K562 (cell line): ENCODE data around the gene RPS27. TPM values are rescaled to one million over a fixed set of nuclear protein-coding genes. Genes with fewer than 3 reads are reported as not detected.

Experiments used
- ARNT ChIP-seq, 2 experiments: fragments of 450-650 bp; IDR thresholded peaks; 2 replicates each; pipeline ENCODE4 v1.6.1; 2016; ENCODE audit warnings: mild to moderate bottlenecking in 1 of 2
- ATF7 ChIP-seq: fragments of 450-650 bp; IDR thresholded peaks from 2 replicates; pipeline ENCODE4 v1.7.1; 2014; ENCODE audit warnings: mild to moderate bottlenecking, moderate library complexity
- CHCHD3 ChIP-seq: fragments of 250-450 bp; sonication (Bioruptor Pico); IDR thresholded peaks from 2 replicates; pipeline ENCODE4 v2.1.2; 2022; ENCODE audit warnings: mild to moderate bottlenecking
- EGR1 ChIP-seq: fragments of 450-650 bp; conservative IDR thresholded peaks from 2 replicates; pipeline ENCODE4 v1.6.1; 2017; ENCODE audit warnings: mild to moderate bottlenecking
- GATAD2A ChIP-seq: fragments of 450-650 bp; IDR thresholded peaks from 2 replicates; pipeline ENCODE4 v1.6.1; 2017
- HDAC2 ChIP-seq: fragments of 450-650 bp; IDR thresholded peaks from 2 replicates; pipeline ENCODE4 v1.6.1; 2016; ENCODE audit warnings: mild to moderate bottlenecking
- HSF4 ChIP-seq: fragments of 250-450 bp; sonication (Bioruptor Pico); IDR thresholded peaks from 2 replicates; pipeline ENCODE4 v2.1.2; 2022; ENCODE audit warnings: mild to moderate bottlenecking, moderate library complexity, borderline replicate concordance
- JUND ChIP-seq, 2 experiments: IDR thresholded peaks; 2 replicates in 1 of 2; 3 replicates in 1 of 2; pipeline ENCODE4 v1.6.1; 2011; ENCODE audit warnings: borderline replicate concordance in 2 of 2, low read depth in 2 of 2, low read length in 2 of 2, improper control_type of control experiment in 1 of 2, missing biosample characterization in 1 of 2, missing genetic modification characterization in 1 of 2, missing genetic modification reagents in 1 of 2
- KHSRP ChIP-seq: fragments of 450-650 bp; IDR thresholded peaks from 2 replicates; pipeline ENCODE4 v1.6.1; 2017
- MIER1 ChIP-seq: fragments of 450-650 bp; IDR thresholded peaks from 2 replicates; pipeline ENCODE4 v1.6.1; 2016; ENCODE audit warnings: antibody characterized with exemption, mild to moderate bottlenecking, low read depth
- RBFOX2 ChIP-seq: fragments of 200-400 bp; formaldehyde crosslinking; IDR thresholded peaks from 2 replicates; pipeline ENCODE4 v1.6.1; 2017; ENCODE audit warnings: low read depth, mild to moderate bottlenecking, low read length, moderate library complexity
- SMAD1 ChIP-seq: fragments of 150-350 bp; IDR thresholded peaks from 2 replicates; pipeline ENCODE4 v1.6.1; 2014; ENCODE audit warnings: low read length, low read depth; ENCODE audit not compliant: partially characterized antibody
- YY1 ChIP-seq, 3 experiments: IDR thresholded peaks; 2 replicates each; pipeline ENCODE4 v1.6.1; 2011; ENCODE audit warnings: low read length in 2 of 3, mild to moderate bottlenecking in 2 of 3, moderate library complexity in 2 of 3, borderline replicate concordance in 1 of 3, control low read depth in 1 of 3, low read depth in 1 of 3; ENCODE audit not compliant: insufficient read depth in 3 of 3, insufficient replicate concordance in 2 of 3, control insufficient read depth in 1 of 3, insufficient read length in 1 of 3; ENCODE audit errors: extremely low read depth in 1 of 3
- ZFPM2 ChIP-seq: fragments of 250-450 bp; sonication (Bioruptor Pico); IDR thresholded peaks from 2 replicates; pipeline ENCODE4 v1.5.1; 2022; ENCODE audit warnings: mild to moderate bottlenecking
- ZNF274 ChIP-seq: IDR thresholded peaks from 2 replicates; pipeline ENCODE4 v1.6.1; 2011; ENCODE audit warnings: low read depth, mild to moderate bottlenecking, low read length, moderate library complexity, borderline replicate concordance
- ZNF395 ChIP-seq: fragments of 200-800 bp; sonication (Bioruptor generic); IDR thresholded peaks from 2 replicates; pipeline ENCODE4 v1.6.1; 2017; ENCODE audit warnings: missing genetic modification characterization, missing compliant biosample characterization
- ZNF398 ChIP-seq: fragments of 250-450 bp; sonication (Bioruptor Pico); IDR thresholded peaks from 2 replicates; pipeline ENCODE4 v1.8.0; 2021; ENCODE audit warnings: moderate library complexity, mild to moderate bottlenecking, inconsistent platforms
- ZNF696 ChIP-seq: fragments of 250-450 bp; sonication (Bioruptor Pico); conservative IDR thresholded peaks from 2 replicates; pipeline ENCODE4 v1.4.0; 2020; ENCODE audit warnings: mild to moderate bottlenecking, moderate library complexity
- ZNF699 ChIP-seq: fragments of 250-450 bp; sonication (Bioruptor Pico); IDR thresholded peaks from 2 replicates; pipeline ENCODE4 v1.8.0; 2021; ENCODE audit warnings: mild to moderate bottlenecking, moderate library complexity; ENCODE audit not compliant: insufficient replicate concordance
- polyA plus RNA-seq, 8 experiments: library from polyadenylated mRNA; depleted of rRNA in 4 of 8; stranded (reverse) in 5 of 8; unstranded in 3 of 8; fragments of >200 nt; fragmentation: Nextera tagmentation in 2 of 8; fragmentation: Illumina TruSeq in 1 of 8; extraction: Ambion mirVana in 2 of 8; extraction: Trizol in 1 of 8; gene quantifications; 2 replicates each; pipeline versions ENCODE4 v1.2.1 to v1.2.3, GENCODE V29; 2011 to 2014; ENCODE audit warnings: inconsistent platforms in 1 of 8, missing spikeins in 1 of 8
- total RNA-seq, 7 experiments: library from RNA; depleted of rRNA in 6 of 7; stranded (reverse); fragments of >200 nt in 6 of 7; fragmentation: Illumina TruSeq in 2 of 7; extraction: Trizol in 2 of 7; gene quantifications; 2 replicates each; pipeline versions ENCODE4 v1.2.1 to v1.2.3, GENCODE V29; 2011 to 2021; ENCODE audit warnings: low replicate concordance in 1 of 7
- TF ChIP-seq, protein P1 (sequence below), 2 experiments: fragments of 450-650 bp; conservative IDR thresholded peaks; 2 replicates each; pipeline ENCODE4 v1.6.1; 2017; ENCODE audit warnings: mild to moderate bottlenecking in 2 of 2, moderate library complexity in 2 of 2
- TF ChIP-seq, protein P2 (sequence below): fragments of 450-650 bp; formaldehyde crosslinking; IDR thresholded peaks from 2 replicates; pipeline ENCODE4 v1.4.0; 2020; ENCODE audit warnings: mild to moderate bottlenecking

Gene RPS27
- total and polyA plus RNA-seq, 9 of the 15 experiments (the other 6 are each of a cell fraction or from before 2014, with no cell fraction given), result 2,091 to 9,377 (median 6,706) TPM

DNA sequence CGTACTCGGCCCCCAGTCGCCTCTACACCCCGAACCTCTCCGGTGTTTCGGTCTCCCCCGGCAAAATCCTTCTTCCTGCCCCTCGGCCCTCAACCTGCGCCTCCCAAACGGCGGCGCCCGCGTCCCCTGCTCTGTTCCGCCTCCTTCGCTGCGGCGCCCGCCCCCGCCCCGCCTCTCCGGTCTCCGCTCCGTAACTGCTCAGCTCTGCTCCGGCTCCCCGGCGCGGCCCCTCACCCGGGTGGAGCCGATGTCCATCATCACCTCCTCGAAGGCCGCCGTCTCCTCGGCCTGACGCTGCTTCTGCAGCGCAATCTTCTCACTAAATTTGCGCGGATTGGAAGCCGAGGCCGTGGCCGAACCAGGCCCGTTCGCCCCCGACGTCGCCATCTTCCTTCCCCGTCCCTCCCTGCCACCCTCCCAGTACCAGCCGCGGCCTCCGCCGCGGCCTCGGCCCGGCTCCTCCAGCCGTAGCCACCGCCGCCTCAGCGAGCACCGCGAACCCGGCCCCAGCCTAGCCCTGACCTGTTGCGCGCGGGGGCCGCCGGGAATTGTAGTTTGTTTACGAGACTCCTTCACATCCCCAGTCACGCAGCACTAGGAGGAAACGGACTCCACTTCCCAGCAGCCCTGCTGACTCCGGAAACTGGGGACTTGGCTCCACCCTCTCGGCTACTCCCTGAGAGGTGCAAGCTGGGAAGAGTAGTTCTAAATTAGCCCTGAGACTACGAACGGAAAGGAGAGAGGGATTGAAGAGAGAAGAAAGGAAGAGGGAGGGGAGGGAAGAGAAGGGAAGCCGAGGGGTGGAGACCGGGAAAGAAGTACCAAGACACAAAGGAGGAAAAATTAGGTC, 32.2 kb upstream of the RPS27 start, which contains the start of gene CRTC2 (continued):
- TF ChIP-seq, protein P1, sequence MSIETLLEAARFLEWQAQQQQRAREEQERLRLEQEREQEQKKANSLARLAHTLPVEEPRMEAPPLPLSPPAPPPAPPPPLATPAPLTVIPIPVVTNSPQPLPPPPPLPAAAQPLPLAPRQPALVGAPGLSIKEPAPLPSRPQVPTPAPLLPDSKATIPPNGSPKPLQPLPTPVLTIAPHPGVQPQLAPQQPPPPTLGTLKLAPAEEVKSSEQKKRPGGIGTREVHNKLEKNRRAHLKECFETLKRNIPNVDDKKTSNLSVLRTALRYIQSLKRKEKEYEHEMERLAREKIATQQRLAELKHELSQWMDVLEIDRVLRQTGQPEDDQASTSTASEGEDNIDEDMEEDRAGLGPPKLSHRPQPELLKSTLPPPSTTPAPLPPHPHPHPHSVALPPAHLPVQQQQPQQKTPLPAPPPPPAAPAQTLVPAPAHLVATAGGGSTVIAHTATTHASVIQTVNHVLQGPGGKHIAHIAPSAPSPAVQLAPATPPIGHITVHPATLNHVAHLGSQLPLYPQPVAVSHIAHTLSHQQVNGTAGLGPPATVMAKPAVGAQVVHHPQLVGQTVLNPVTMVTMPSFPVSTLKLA (conservative IDR thresholded peaks at IDR 0.05), result peak; percentile 83 to 89; a peak in 3 of 4 replicates
- TF ChIP-seq MIER1 (no peak), KHSRP (no peak), GATAD2A (no peak), ZNF696 (CRISPR knock-in tag) (no peak), HDAC2 (no peak), ZNF395 (CRISPR knock-in tag) (peak; percentile 93), HSF4 (CRISPR knock-in tag) (no peak), SMAD1 (no peak), ATF7 (peak; percentile 65), RBFOX2 (peak; percentile 86), CHCHD3 (CRISPR knock-in tag) (no peak), EGR1 (peak; percentile 84), ZFPM2 (CRISPR knock-in tag) (no peak), ZNF699 (no peak), ARNT (IDR thresholded peaks at IDR 0.05) (no peak), ZNF274 (no peak), JUND (IDR thresholded peaks at IDR 0.05; ENCODE audit: borderline replicate concordance, low read depth, low read length) (peak; percentile 57; the same call in 1 of the 2 replicates), JUND (tag; IDR thresholded peaks at IDR 0.05; ENCODE audit: borderline replicate concordance, low read depth, low read length) (peak; percentile 10; the same call in 1 of the 3 replicates), YY1 (IDR thresholded peaks at IDR 0.05; ENCODE audit: borderline replicate concordance in 1 of 3, control insufficient read depth in 1 of 3, extremely low read depth in 1 of 3, insufficient read depth in 3 of 3, insufficient read length in 1 of 3, insufficient replicate concordance in 2 of 3, low read depth in 1 of 3, low read length in 2 of 3) (peak in 1 of 3 experiments; percentile 32), ZNF398 (CRISPR knock-in tag) (no peak)
- TF ChIP-seq, protein P2, sequence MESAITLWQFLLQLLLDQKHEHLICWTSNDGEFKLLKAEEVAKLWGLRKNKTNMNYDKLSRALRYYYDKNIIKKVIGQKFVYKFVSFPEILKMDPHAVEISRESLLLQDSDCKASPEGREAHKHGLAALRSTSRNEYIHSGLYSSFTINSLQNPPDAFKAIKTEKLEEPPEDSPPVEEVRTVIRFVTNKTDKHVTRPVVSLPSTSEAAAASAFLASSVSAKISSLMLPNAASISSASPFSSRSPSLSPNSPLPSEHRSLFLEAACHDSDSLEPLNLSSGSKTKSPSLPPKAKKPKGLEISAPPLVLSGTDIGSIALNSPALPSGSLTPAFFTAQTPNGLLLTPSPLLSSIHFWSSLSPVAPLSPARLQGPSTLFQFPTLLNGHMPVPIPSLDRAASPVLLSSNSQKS (CRISPR knock-in tag), result no peak
